ENCODE data around the gene AANAT.
"Not testable (repeated sequence)": the region's sequence is repeated elsewhere in the genome, so short reads cannot be mapped to it uniquely, and the experiment has no call there.

AANAT gene

GRCh38 chr17:76508472-76509063 lies 41.2 kb downstream of the AANAT start:
- DNase-seq, result not testable (repeated sequence)

DNA sequence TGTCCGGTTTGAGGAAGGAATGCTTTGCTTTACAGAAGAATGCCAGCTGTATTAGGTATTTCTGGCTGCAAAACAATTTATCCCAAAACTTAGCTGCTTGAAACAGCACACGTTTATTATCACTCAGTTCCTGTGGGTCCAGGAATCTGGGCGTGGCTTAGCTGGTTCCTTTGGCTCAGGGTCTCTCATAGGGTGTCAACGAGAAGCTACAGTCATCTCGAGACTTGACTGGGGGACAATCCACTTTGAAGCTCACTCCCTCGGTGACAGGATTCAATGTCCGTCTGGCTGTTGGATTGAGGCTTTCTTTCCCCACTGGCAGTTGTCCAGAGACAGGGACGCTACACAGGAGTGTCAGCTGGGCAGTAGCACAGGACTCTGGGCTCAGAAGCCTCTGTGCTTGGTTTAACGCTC lies 43.4 kb downstream of the AANAT start:
- no peak for DNase-seq

- no peak for DNase-seq
These were observed 44.4 kb downstream of the AANAT start for GRCh38 chr17:76511668-76512365.

DNA sequence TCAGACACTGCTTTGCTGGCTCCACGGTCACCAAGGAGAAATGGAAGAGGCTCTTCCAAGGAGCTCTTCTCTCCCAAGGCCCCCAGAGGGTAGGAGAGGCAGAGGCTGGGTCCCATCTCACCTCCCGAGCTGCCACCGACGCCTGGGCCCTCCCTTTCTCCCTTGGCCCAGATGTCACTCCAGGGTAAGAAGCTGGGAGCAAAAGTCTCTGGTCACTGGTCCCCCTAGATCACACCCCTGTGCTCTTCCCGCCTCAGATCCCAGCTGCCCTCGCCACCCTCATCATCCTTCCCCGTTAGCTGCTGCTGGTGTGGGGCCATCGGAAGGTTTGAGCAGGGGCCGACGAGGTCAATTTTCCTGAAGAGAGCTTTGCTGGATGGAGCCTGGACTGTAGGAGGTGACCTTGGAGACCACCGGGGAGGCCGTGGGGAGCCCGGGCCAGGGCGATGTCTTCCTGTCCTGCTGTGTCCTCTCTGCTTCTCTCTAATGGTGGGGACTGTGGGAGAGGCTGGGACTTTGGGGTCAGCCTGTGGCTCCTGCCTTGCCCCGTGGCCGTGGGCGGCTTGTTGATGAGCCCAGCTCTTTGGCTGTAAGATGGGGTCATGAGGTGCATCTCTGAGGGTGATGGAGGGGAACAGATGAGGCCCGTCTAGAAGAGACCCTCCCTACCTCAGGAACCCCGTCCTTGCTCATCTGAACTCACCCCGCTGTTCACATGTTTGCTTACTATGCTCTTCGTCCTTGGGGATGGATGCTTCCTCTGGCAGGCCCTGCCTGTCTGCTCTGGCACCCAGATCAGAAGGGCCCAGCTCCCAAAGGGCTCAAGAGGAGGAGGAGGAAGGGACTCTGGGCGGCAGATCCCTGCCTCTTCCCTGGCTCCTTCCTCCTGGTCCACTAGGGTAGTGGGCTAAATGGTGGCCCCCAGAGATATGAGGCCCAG lies 45.2 kb downstream of the AANAT start:
- DNase-seq, result no peak

GRCh38 chr17:76513306-76513692 lies 45.9 kb downstream of the AANAT start:
- no peak for DNase-seq

GRCh38 chr17:76514355-76514754 lies 47.0 kb downstream of the AANAT start:
- not testable (repeated sequence) for DNase-seq

DNA sequence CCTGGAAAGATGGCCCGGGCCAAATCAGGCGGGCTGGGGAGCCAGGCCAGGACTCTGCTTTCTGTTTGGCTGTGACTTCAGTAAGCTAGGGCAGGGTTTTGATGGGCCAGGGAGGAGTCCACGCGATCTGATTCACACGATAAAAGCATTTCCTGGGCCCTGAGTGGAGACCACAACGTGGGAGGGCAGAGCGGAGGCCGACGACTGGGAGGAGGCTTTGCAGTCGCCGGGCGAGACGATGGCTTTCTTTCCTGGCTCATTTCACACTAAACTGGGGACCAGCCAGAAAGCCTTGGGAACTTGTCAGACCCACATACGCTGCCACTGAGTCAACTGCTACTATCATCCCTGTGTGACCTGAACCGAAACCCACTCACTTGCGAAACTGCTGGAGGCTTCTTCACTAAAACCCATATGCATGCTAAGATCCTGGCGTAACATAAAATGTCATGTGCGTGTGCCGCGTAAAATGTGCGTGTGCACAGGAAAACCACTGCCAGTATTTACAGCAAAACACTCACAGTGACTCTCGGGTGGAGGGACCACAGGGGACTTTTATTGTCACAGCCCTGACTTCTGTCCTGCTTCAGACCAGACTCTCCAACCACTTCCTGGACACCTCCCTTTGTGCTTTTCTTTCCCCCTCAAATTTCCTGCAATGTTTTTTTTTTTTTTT lies 48.0 kb downstream of the AANAT start:
- peak; percentile 65 to 70 for DNase-seq

DNA sequence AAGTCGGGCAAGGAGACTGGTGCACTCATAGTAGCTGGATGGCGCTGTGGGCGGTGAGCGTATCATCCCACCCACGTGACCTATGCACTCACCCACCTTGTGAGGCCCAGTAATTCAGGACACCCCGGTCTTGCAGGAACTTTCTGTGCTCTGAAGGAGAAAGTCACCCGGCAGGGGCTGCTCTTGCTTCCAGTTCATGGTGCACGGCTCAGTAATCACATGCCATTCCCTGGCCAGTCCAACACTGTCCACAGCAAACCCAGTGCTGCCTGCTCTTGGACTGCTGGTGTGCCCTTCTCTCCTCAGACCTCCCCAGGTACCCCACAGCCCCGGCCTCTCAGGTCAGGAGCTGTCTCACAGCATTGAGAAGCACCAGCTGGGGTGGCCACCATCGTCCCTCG lies 50.2 kb downstream of the AANAT start:
- no peak for DNase-seq

- DNase-seq, result no peak
These were observed 51.9 kb downstream of the AANAT start for GRCh38 chr17:76519048-76519966.

Data from activated CD4-positive, alpha-beta T cell treated with anti-CD3 and anti-CD28 coated beads, Interleukin-2, amount 50 U/mL, for 4 hours (primary cell).